ENCODE data around the gene ANO4.

DNA sequence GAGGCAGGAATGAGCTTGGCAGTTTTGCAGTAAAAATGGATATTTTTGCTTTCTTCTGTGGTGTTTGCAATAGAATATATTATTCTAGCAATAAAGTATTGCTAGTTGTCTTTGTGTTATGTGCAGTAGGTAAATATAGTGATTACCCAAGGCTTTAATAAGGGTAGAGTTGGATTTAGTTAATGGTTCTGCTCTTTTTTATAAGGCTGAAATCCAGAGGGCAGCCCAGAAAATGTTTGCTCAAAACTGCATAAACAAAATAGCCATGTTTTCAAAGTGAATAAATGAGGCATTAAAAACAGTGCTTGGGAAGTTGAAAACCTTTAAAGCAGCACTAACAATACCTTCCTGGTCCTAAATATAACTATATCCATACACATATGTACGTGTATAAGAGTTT lies 253.1 kb downstream of the ANO4 start:
- TF ChIP-seq REST (IDR thresholded peaks at IDR 0.05; ENCODE audit: insufficient replicate concordance, low read depth) = no peak
- no peak for TF ChIP-seq CTCF (IDR thresholded peaks at IDR 0.05; ENCODE audit: insufficient read depth, low read length)
- TF ChIP-seq POLR2AphosphoS5 (IDR thresholded peaks at IDR 0.05; ENCODE audit: low read depth) = no peak
- TF ChIP-seq SPI1 (IDR thresholded peaks at IDR 0.05; ENCODE audit: borderline replicate concordance, low read depth) = no peak

Data from HL-60 (cell line).